Glutamatergic neuron (in vitro differentiated cells): ENCODE measurements around the gene RUNDC1. TPM values are rescaled to one million over a fixed set of nuclear protein-coding genes. Genes with fewer than 3 reads are reported as not detected.

Experiments used
- DNase-seq: peaks from one replicate; pipeline ENCODE4 v3.0.0; 2022
- H3K27ac Mint-ChIP-seq: one replicate; pipeline ENCODE4 v1.8.0; 2020; ENCODE audit warnings: mild to moderate bottlenecking, mixed read lengths, inconsistent platforms; ENCODE audit not compliant: unreplicated experiment
- H3K27me3 Mint-ChIP-seq: one replicate; pipeline ENCODE4 v1.8.0; 2020; ENCODE audit warnings: mild to moderate bottlenecking, moderate library complexity, mixed read lengths, inconsistent platforms; ENCODE audit not compliant: unreplicated experiment
- H3K36me3 Mint-ChIP-seq: one replicate; pipeline ENCODE4 v1.8.0; 2020; ENCODE audit warnings: mild to moderate bottlenecking, mixed read lengths, inconsistent platforms; ENCODE audit not compliant: unreplicated experiment
- H3K4me1 Mint-ChIP-seq: one replicate; pipeline ENCODE4 v1.8.0; 2020; ENCODE audit warnings: mild to moderate bottlenecking, low read depth, mixed read lengths, inconsistent platforms; ENCODE audit not compliant: unreplicated experiment
- H3K4me3 Mint-ChIP-seq: one replicate; pipeline ENCODE4 v1.8.0; 2020; ENCODE audit warnings: mild to moderate bottlenecking, mixed read lengths, inconsistent platforms; ENCODE audit not compliant: unreplicated experiment
- H3K9me3 Mint-ChIP-seq: one replicate; pipeline ENCODE4 v1.8.0; 2020; ENCODE audit warnings: mild to moderate bottlenecking, moderate library complexity, mixed read lengths, inconsistent platforms; ENCODE audit not compliant: unreplicated experiment
- total RNA-seq: library from RNA; stranded (reverse); fragmentation: NEBNext Ultra II Directional; extraction: Animal tissue kit (Norgen Biotek cat#: 25700); gene quantifications from one replicate; pipeline ENCODE4 v1.2.1, GENCODE V29; 2021; ENCODE audit not compliant: unreplicated experiment
- TF ChIP-seq, protein P1 (sequence below): fragments of 200-600 bp; sonication (generic); IDR thresholded peaks from one replicate; pipeline ENCODE4 v1.5.0; 2021; ENCODE audit not compliant: partially characterized antibody, unreplicated experiment

The RUNDC1 gene
- total RNA-seq, 1 donor from 2014 or later, result 14.0 TPM

DNA sequence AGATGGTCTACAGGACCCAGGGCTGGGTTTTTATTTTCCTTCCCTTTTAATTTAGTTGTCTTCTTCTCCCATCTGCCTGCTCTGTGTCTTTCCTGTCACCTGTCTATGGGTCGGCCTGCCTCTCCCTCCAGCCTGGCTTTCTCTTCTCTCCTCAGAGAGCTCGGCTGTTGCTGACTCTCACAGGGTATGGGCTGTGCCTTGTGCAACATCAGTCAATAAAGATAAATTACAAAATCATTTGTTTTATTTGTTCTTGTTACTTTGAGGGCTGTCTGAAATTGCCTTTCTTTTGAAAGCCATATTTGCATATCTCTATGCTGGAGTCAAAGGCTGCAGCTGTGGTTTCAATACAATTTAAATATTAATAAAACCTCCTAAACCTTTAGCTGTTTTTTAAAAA, 60.3 kb downstream of the RUNDC1 start:
- TF ChIP-seq, protein P1, sequence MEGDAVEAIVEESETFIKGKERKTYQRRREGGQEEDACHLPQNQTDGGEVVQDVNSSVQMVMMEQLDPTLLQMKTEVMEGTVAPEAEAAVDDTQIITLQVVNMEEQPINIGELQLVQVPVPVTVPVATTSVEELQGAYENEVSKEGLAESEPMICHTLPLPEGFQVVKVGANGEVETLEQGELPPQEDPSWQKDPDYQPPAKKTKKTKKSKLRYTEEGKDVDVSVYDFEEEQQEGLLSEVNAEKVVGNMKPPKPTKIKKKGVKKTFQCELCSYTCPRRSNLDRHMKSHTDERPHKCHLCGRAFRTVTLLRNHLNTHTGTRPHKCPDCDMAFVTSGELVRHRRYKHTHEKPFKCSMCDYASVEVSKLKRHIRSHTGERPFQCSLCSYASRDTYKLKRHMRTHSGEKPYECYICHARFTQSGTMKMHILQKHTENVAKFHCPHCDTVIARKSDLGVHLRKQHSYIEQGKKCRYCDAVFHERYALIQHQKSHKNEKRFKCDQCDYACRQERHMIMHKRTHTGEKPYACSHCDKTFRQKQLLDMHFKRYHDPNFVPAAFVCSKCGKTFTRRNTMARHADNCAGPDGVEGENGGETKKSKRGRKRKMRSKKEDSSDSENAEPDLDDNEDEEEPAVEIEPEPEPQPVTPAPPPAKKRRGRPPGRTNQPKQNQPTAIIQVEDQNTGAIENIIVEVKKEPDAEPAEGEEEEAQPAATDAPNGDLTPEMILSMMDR, result no peak
- no peaks in the 10 kb centered on the region for H3K36me3 Mint-ChIP-seq
- peaks cover 53% of the 10 kb centered on the region for H3K4me1 Mint-ChIP-seq
- H3K27me3 Mint-ChIP-seq, result peaks cover 3% of the 10 kb centered on the region
- peaks cover 8% of the 10 kb centered on the region for H3K9me3 Mint-ChIP-seq
- peak overlapping the region; percentile 53 for H3K4me3 Mint-ChIP-seq
- peak overlapping the region; percentile 83 for H3K27ac Mint-ChIP-seq
- no peak for DNase-seq

- Mint-ChIP-seq H3K36me3 (no peaks in the 10 kb centered on the region), H3K4me1 (peaks cover 48% of the 10 kb centered on the region), H3K4me3 (peak overlapping the region; percentile 53), H3K27me3 (peaks cover 2% of the 10 kb centered on the region), H3K9me3 (peaks cover 8% of the 10 kb centered on the region), H3K27ac (peak overlapping the region; percentile 90)
- DNase-seq, result no peak
- TF ChIP-seq, protein P1, result no peak
These were observed 61.8 kb downstream of the RUNDC1 start for GRCh38 chr17:43042025-43042628.

Other genes with a start within 250 kb of the RUNDC1 start
- gene EZH1, start 235.5 kb upstream of the RUNDC1 start, total RNA-seq, result 32.2 TPM
- gene RAMP2, start 219.3 kb upstream of the RUNDC1 start, total RNA-seq, result 4.6 TPM
- gene VPS25, start 207.1 kb upstream of the RUNDC1 start, total RNA-seq, result 84.3 TPM
- 2.7 TPM for gene WNK4, start 200.0 kb upstream of the RUNDC1 start, total RNA-seq
- 56.7 TPM for gene COA3, start 181.9 kb upstream of the RUNDC1 start, total RNA-seq
- gene CNTD1, start 181.7 kb upstream of the RUNDC1 start, total RNA-seq, result not detected
- 72.1 TPM for gene BECN1, start 156.3 kb upstream of the RUNDC1 start, total RNA-seq
- 127 TPM for gene PSME3, start 147.2 kb upstream of the RUNDC1 start, total RNA-seq
- gene AOC2, start 136.0 kb upstream of the RUNDC1 start, total RNA-seq, result 6.1 TPM
- gene AOC3, start 129.4 kb upstream of the RUNDC1 start, total RNA-seq, result 2.0 TPM
- not detected for gene G6PC1, start 79.8 kb upstream of the RUNDC1 start, total RNA-seq
- gene AARSD1, start 16.1 kb upstream of the RUNDC1 start, total RNA-seq, result 73.9 TPM
- gene PTGES3L, start 485 bp upstream of the RUNDC1 start, total RNA-seq, result 4.1 TPM
- gene RPL27, start 17.9 kb downstream of the RUNDC1 start, total RNA-seq, result 658 TPM
- gene IFI35, start 26.2 kb downstream of the RUNDC1 start, total RNA-seq, result not detected
- gene VAT1, start 41.8 kb downstream of the RUNDC1 start, total RNA-seq, result 413 TPM
- gene RND2, start 44.7 kb downstream of the RUNDC1 start, total RNA-seq, result 75.8 TPM
- 11.3 TPM for gene BRCA1, start 144.8 kb downstream of the RUNDC1 start, total RNA-seq
- 51.8 TPM for gene NBR1, start 190.6 kb downstream of the RUNDC1 start, total RNA-seq
- gene TMEM106A, start 231.3 kb downstream of the RUNDC1 start, total RNA-seq, result 2.3 TPM
- gene CCDC200, start 248.1 kb downstream of the RUNDC1 start, total RNA-seq, result not detected